ENCODE data around the gene ACTN2.

GRCh38 chr1:236810018-236810417, 123.7 kb downstream of the ACTN2 start:
- no peak for TF ChIP-seq CTCF (IDR thresholded peaks at IDR 0.05)
- no peak for TF ChIP-seq POLR2AphosphoS5 (IDR thresholded peaks at IDR 0.05)
